Esophagus (tissue), 2 donors: ENCODE data around the gene TBCB. TPM values are rescaled to one million over a fixed set of nuclear protein-coding genes. Genes with fewer than 3 reads are reported as not detected.
"Not testable (repeated sequence)": the region's sequence is repeated elsewhere in the genome, so short reads cannot be mapped to it uniquely, and the experiment has no call there.

Source experiments
- H3K27ac ChIP-seq, 2 donors: one replicate each; pipeline ENCODE4 v1.5.1; 2013; ENCODE audit warnings: low read depth in 2 of 2, mild to moderate bottlenecking in 2 of 2, inconsistent platforms in 1 of 2, low read length in 1 of 2, moderate library complexity in 1 of 2
- H3K27me3 ChIP-seq, 2 donors: one replicate each; pipeline ENCODE4 v1.6.1; 2013; ENCODE audit warnings: low read length in 2 of 2, control low read depth in 1 of 2, mild to moderate bottlenecking in 1 of 2; ENCODE audit not compliant: insufficient read depth in 2 of 2, control insufficient read depth in 1 of 2
- H3K36me3 ChIP-seq, 2 donors: one replicate each; pipeline ENCODE4 v1.6.1; 2013; ENCODE audit warnings: low read length in 1 of 2; ENCODE audit not compliant: control insufficient read depth in 2 of 2, insufficient read depth in 2 of 2
- H3K4me1 ChIP-seq, 2 donors: one replicate each; pipeline ENCODE4 v1.6.1; 2013; ENCODE audit warnings: low read length in 1 of 2; ENCODE audit not compliant: control insufficient read depth in 2 of 2, insufficient read depth in 2 of 2
- H3K4me3 ChIP-seq, 2 donors: one replicate each; pipeline ENCODE4 v1.5.1; 2013; ENCODE audit warnings: low read length in 2 of 2, mild to moderate bottlenecking in 2 of 2, low read depth in 1 of 2, moderate library complexity in 1 of 2
- H3K9me3 ChIP-seq, 2 donors: one replicate each; pipeline ENCODE4 v1.6.1; 2013; ENCODE audit warnings: mild to moderate bottlenecking in 2 of 2, low read depth in 1 of 2, low read length in 1 of 2, moderate library complexity in 1 of 2; ENCODE audit not compliant: control insufficient read depth in 2 of 2, insufficient read depth in 1 of 2
- WGBS, 2 donors: extraction: QIAGEN DNeasy Blood & Tissue Kit; methylation state at CpG; one replicate each; pipeline ENCODE4 v1.1.7; 2013; 5-methylcytosine and 5-hydroxymethylcytosine counted together
- polyA plus RNA-seq, 2 donors: library from polyadenylated mRNA; stranded (reverse); fragments of 200-250 nt; gene quantifications; one replicate each; pipeline ENCODE4 v1.2.3, GENCODE V29; 2013
- donor health status: healthy with polysubstance abuse.
- donor health status: Bipolar disorder and iron deficiency.

Gene TBCB
- polyA plus RNA-seq, 2 donors, result 100 to 149 TPM

GRCh38 chr19:36160821-36161596, 45.7 kb downstream of the TBCB start:
- Histone ChIP-seq H3K36me3 (peaks cover 0 to 9% of the 10 kb centered on the region in 2 donors), H3K27me3 (no peaks in the 10 kb centered on the region), H3K27ac (peak overlapping the region; percentile 63 to 90), H3K9me3 (no peaks in the 10 kb centered on the region), H3K4me3 (peak overlapping the region in 1 of 2 donors; percentile 2), H3K4me1 (no peaks in the 10 kb centered on the region)
- 55 to 63% methylated on average over 7 of the region's 7 CpGs for WGBS, 2 donors

- H3K27me3 ChIP-seq, result no peaks in the 10 kb centered on the region
Measured at GRCh38 chr19:36163813-36164212, 48.5 kb downstream of the TBCB start.

GRCh38 chr19:36169084-36169760, 54.0 kb downstream of the TBCB start:
- H3K27ac ChIP-seq, result peak overlapping the region; percentile 43 to 84
- H3K4me1 ChIP-seq, result peaks cover 0 to 4% of the 10 kb centered on the region in 2 donors
- 37 to 38% methylated on average over 9 of the region's 9 CpGs for WGBS, 2 donors

More at GRCh38 chr19:36163813-36164212, 48.5 kb downstream of the TBCB start:
- peaks cover 0 to 12% of the 10 kb centered on the region in 2 donors for H3K36me3 ChIP-seq
- no peaks in the 10 kb centered on the region for H3K9me3 ChIP-seq
- H3K27ac ChIP-seq, result no peak overlapping the region
- WGBS, 2 donors, result 96 to 97% methylated on average over 12 of the region's 12 CpGs
- H3K4me1 ChIP-seq, result no peaks in the 10 kb centered on the region
- H3K4me3 ChIP-seq, result no peak overlapping the region

GRCh38 chr19:36172852-36173251, 57.6 kb downstream of the TBCB start:
- 90 to 91% methylated on average over 5 of the region's 5 CpGs for WGBS, 2 donors

More at GRCh38 chr19:36169084-36169760, 54.0 kb downstream of the TBCB start:
- no peak overlapping the region for H3K4me3 ChIP-seq
- H3K27me3 ChIP-seq, result no peaks in the 10 kb centered on the region
- peaks cover 0 to 5% of the 10 kb centered on the region in 2 donors for H3K36me3 ChIP-seq
- H3K9me3 ChIP-seq, result no peaks in the 10 kb centered on the region

GRCh38 chr19:36173846-36174245, 58.6 kb downstream of the TBCB start:
- 82 to 83% methylated on average over 8 of the region's 8 CpGs for WGBS, 2 donors
- H3K4me1 ChIP-seq, H3K27ac ChIP-seq, H3K9me3 ChIP-seq, H3K4me3 ChIP-seq, H3K36me3 ChIP-seq, H3K27me3 ChIP-seq: not testable (repeated sequence)

More at GRCh38 chr19:36172852-36173251, 57.6 kb downstream of the TBCB start:
- H3K36me3 ChIP-seq, result no peaks in the 10 kb centered on the region
- peaks cover 0 to 4% of the 10 kb centered on the region in 2 donors for H3K4me1 ChIP-seq
- no peaks in the 10 kb centered on the region for H3K27me3 ChIP-seq
- no peak overlapping the region for H3K27ac ChIP-seq
- no peak overlapping the region for H3K4me3 ChIP-seq
- H3K9me3 ChIP-seq, result no peaks in the 10 kb centered on the region

Other genes with a start within 250 kb of the TBCB start
- 1 to 10 TPM in 1 of 2 donors, under 1 TPM in 1; 0.69 to 1.4 TPM for gene APLP1, start 246.9 kb upstream of the TBCB start, polyA plus RNA-seq
- gene NFKBID, start 214.9 kb upstream of the TBCB start, polyA plus RNA-seq, result 1 to 10 TPM; 6.6 to 8.5 TPM
- 1 to 10 TPM; 6.2 to 6.7 TPM for gene HCST, start 212.9 kb upstream of the TBCB start, polyA plus RNA-seq
- 10 to 100 TPM; 16.7 to 26.8 TPM for gene TYROBP, start 207.2 kb upstream of the TBCB start, polyA plus RNA-seq
- 1 to 10 TPM; 4.9 to 5.0 TPM for gene LRFN3, start 179.1 kb upstream of the TBCB start, polyA plus RNA-seq
- gene SDHAF1, start 120.3 kb upstream of the TBCB start, polyA plus RNA-seq, result 10 to 100 TPM in 1 of 2 donors, 1 to 10 TPM in 1; 8.6 to 18.0 TPM
- 1 to 10 TPM in 1 of 2 donors, under 1 TPM in 1; 0.87 to 2.7 TPM for gene SYNE4, start 106.7 kb upstream of the TBCB start, polyA plus RNA-seq
- gene ALKBH6, start 101.3 kb upstream of the TBCB start, polyA plus RNA-seq, result 10 to 100 TPM; 15.9 to 19.2 TPM
- 1 to 10 TPM; 2.8 to 7.3 TPM for gene CLIP3, start 82.6 kb upstream of the TBCB start, polyA plus RNA-seq
- gene THAP8, start 61.2 kb upstream of the TBCB start, polyA plus RNA-seq, result 1 to 10 TPM; 3.9 to 4.3 TPM
- 1 to 10 TPM; 2.1 to 2.7 TPM for gene WDR62, start 60.6 kb upstream of the TBCB start, polyA plus RNA-seq
- under 1 TPM in 1 of 2 donors, not detected in 1; 0.16 TPM for gene OVOL3, start 4.3 kb upstream of the TBCB start, polyA plus RNA-seq
- gene POLR2I, start 593 bp upstream of the TBCB start, polyA plus RNA-seq, result 10 to 100 TPM; 66.7 to 77.8 TPM
- 1,000 to 10,000 TPM in 1 of 2 donors, 100 to 1,000 TPM in 1; 919 to 1,019 TPM for gene CAPNS1, start 24.6 kb downstream of the TBCB start, polyA plus RNA-seq
- gene COX7A1, start 37.0 kb downstream of the TBCB start, polyA plus RNA-seq, result 10 to 100 TPM; 17.3 to 22.9 TPM
- gene ZNF565, start 99.2 kb downstream of the TBCB start, polyA plus RNA-seq, result 1 to 10 TPM; 1.9 to 3.5 TPM
- 10 to 100 TPM; 13.4 to 22.2 TPM for gene ZNF146, start 99.6 kb downstream of the TBCB start, polyA plus RNA-seq